GM12891 (cell line): Measurements from ENCODE around the gene TP53BP2.

Experiments
- POLR2AphosphoS5 ChIP-seq: IDR thresholded peaks from 2 replicates; pipeline ENCODE4 v1.6.1; 2011; ENCODE audit warnings: low read depth, low read length, control low read depth
- SPI1 ChIP-seq: IDR thresholded peaks from 2 replicates; pipeline ENCODE4 v1.6.1; 2011; ENCODE audit warnings: low read depth, low read length, control low read depth

- TF ChIP-seq POLR2AphosphoS5 (no peak), SPI1 (no peak)
Observed at GRCh38 chr1:223751696-223752095, 94.1 kb downstream of the TP53BP2 start.
